Measurements from ENCODE around the gene WDSUB1.

- TF ChIP-seq CTCF (IDR thresholded peaks at IDR 0.05), result no peak
- no peak for TF ChIP-seq POLR2A (IDR thresholded peaks at IDR 0.05)
These were observed 86.6 kb downstream of the WDSUB1 start for GRCh38 chr2:159199761-159200465.

Data from testis (tissue), 2 donors.